TTC549 (cell line): ENCODE data around the gene ADM2.
"Not testable (repeated sequence)": the region's sequence is repeated elsewhere in the genome, so short reads cannot be mapped to it uniquely, and the experiment has no call there.

Experiments
- FAIRE-seq: peaks from 2 replicates; lab custom pipeline; 2012; peaks lifted over from hg19 to GRCh38; lab: Jason Lieb, UNC

ADM2 gene

DNA sequence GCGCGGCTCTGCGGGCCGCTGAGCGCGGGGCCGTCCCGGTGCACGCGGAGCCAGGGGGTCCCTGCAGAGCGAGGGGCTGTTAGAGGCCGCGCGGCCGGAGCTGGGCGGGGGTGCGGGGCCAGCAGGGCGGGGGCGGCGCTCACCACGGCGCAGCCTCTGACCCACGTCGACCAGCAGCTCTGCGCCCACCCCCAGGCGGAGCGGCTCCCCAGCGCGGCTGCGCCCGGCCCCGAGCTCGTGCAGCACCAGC, 44.4 kb downstream of the ADM2 start:
- FAIRE-seq: no peak

- no peak for FAIRE-seq
These were observed 44.9 kb downstream of the ADM2 start for GRCh38 chr22:50526108-50526833.

DNA sequence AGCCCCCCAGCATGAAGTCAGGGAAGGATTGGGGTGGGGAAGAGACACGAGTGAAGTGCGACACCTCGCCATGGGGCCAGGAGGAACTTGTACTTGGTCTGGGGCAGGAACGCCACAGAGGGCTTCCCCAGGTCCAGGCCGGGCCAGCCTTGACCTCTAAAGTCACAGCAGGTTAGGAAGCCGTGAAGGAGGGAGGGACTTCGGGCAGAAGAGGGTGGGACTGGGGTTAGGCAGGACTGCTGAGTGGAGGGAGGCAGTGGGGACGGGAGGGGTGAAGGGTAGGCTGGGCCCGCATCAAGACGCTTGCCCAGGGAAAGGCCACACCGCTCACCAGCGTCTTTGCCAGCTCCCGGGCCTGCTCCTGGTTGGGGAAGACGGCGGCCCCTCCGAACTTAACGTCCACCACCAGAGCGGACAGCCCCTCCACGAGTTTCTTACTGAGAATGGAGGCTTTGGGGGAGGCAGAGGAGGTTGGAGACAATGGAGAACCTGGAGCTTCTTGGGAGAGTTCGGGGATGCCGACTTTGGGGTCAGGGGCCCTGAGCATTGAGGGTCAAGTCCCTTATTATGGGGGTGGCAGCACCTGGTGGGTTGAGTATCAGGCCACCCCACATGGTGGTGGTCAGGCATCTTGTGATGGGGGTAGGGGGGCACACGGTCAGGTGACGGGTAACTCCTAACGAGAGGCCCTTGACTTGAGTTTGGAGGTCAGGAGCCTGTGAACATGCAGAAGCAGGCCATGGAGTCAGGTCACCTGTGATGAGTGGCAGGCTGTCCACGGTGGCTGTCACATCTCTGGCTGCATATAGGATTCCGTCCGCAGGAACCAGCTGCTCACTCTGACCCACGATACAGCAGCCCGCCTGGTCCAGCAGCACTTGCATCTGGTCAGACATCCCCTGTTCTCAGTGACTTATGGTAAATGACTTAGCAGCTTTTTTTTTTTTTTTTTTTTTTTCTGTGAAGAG, 45.8 kb downstream of the ADM2 start:
- FAIRE-seq: no peak

GRCh38 chr22:50527921-50528681, 46.8 kb downstream of the ADM2 start:
- no peak for FAIRE-seq

DNA sequence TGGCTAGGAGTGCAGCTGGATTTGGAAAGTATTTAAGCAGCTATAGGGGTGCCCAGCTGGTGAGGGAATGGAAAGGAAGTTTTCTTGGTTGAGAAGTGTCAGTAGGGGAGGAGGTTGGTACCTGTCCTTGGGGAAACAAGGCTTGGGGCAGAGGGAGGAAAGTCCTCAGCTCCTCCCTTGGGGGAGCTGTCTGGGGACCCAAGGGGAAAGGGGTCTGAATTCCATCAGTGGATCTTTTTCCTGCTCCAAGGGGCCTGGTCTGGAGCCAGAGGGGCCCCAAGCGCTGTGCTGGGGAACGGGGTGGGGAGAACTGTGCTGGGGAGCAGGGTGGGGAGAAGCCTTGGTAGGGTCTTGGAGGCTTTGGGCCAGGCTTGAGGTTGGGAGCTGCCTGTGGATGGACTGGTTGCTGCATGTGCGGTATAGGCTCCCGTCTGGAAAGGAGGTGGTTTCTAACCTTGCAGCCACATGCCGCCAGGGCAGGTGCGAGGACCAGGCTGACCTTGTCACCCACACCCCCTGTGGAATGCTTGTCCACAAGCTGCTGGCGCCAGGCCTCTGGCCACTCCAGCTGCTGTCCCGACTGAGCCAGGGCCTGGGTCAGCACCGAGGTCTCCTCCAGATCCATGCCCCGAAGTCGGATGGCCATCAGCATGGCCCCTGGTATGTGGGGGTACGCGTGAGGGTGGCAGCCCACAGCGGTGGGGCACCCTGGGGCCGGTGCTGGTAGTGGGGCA, 47.5 kb downstream of the ADM2 start:
- FAIRE-seq: no peak

DNA sequence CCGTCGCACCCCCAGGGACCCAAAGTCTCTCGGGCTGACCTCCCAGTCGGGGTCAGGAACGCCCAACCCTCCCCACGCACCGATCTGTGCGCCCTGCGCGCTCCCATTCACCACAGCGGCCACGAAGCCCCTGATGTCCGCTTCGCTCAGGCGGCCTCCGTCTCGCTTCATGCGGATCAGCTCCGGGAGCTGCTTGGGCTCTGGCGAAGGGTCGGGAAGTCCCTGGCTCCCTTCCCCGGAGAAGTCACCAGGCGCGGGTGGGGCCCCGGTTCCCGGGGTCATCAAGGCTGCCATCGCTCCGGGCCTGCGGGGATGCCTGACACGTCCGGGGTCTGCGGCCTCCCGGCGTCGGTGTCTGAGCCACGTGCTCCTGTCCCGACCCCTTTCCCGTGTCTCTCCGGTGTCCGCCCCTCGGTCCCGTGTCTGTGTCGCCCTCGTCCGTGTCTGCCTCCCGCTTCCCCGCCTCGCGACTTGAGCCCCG, 48.1 kb downstream of the ADM2 start:
- no peak for FAIRE-seq

GRCh38 chr22:50529897-50530579, 48.7 kb downstream of the ADM2 start, which contains the start of gene TYMP:
TYMP (minus strand) TSS chr22:50530012; CDS start chr22:50529709, 303 bp downstream.
- no peak for FAIRE-seq

DNA sequence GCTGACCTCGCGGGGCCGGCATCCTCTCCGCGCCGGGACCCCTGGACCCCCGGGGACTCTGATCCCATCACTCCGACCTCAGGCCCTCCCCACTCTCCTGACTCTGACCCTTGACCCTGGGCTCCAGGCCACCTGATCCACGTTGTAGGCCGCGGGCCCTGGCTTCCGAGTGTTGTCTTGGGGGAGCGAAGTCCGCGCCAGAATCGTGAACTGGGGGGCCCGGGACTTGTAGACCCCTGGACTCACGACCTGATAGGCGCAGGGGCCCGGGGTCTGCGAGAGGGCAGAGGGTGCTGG, 49.2 kb downstream of the ADM2 start:
- no peak for FAIRE-seq

DNA sequence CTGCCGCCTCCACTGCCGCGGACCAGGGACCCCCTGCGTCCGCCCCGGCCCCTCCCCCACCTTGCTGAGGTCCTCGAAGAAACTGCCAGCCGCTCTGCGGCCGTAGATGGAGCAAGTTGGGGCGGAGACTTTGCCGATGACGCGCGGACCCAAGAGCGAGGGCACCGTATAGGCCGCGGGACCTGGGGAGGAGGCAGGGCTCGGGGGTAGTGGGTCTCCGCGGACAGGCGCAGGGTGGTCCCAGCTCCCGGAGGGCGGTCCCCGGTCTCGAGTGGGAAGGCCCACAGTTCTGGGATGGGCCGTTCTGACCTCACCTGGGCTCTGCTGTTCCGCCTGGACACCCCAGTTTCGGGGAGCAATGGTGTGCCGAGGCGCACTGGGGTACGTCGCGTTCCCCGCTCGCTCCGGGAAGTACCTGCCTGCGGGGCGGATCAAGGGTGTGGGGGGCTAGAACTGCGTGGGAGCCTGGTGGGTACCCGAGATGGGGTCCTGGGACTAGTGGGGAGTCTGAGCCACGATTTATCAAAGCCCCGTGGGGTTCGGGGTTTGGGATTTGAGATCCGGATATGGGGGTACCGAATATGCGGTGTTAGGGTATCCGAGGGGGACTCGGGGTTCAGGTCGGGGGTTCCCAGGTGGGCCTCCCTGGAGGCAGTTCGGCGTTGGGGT, 49.7 kb downstream of the ADM2 start:
- FAIRE-seq: no peak

GRCh38 chr22:50531546-50531961, 50.2 kb downstream of the ADM2 start:
- no peak for FAIRE-seq

GRCh38 chr22:50531962-50532674, 50.8 kb downstream of the ADM2 start:
- no peak for FAIRE-seq

GRCh38 chr22:50532824-50533796, 51.8 kb downstream of the ADM2 start:
- no peak for FAIRE-seq

GRCh38 chr22:50533856-50534711, 52.7 kb downstream of the ADM2 start:
- not testable (repeated sequence) for FAIRE-seq

GRCh38 chr22:50535113-50535512, 53.8 kb downstream of the ADM2 start:
- no peak for FAIRE-seq
